VCaP (cell line): ENCODE results near the gene PSMB7.

ENCODE experiments used
- H3K27ac ChIP-seq: fragments of 450-650 bp; 2 replicates; pipeline ENCODE4 v1.5.1; 2017
- CTCF ChIP-seq: fragments of 450-650 bp; conservative IDR thresholded peaks from 2 replicates; pipeline ENCODE4 v1.5.1; 2017; ENCODE audit warnings: mild to moderate bottlenecking, moderate library complexity

PSMB7 gene

DNA sequence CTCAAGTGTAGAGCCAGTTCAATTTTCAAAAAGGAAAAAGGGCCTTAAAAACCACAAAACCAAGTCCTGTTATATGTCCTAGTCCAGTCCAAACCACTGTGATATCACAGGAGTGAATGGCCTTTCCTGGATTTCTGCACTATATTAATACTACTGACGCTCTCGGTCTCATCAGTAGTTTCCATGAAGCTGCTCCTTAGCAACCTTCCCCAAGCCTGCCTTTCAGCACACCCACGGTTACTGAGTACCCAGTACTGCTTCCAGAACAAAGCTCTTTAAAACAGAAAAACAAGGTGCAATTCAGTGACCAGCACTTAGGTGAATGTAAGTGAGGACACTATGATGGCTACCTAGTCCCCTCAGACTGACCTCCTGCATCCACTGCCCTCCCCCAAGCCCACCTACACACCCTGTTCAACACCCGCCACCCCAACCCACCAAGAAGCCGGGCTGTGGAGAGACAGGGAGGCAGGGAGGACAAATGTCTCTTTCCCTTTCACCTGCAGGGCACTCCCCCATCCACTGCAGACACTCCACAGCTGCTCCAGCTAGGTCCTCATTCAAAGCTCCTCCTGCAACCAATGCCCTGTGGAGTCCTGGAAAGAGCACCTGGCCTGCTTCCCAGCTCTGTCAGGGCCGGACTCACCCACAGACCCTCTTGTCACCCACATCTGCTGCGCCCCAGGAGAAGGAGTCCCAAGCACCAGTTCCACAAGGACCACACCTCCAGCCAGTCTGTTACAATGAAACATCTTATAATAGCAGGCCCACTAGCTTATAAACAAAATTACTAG is 25.9 kb downstream of the PSMB7 start:
- no peak for TF ChIP-seq CTCF
- no peak overlapping the region for H3K27ac ChIP-seq

- peak overlapping the region; percentile 45 for H3K27ac ChIP-seq
- TF ChIP-seq CTCF: no peak
Measured at GRCh38 chr9:124388275-124389048, 26.8 kb downstream of the PSMB7 start.

DNA sequence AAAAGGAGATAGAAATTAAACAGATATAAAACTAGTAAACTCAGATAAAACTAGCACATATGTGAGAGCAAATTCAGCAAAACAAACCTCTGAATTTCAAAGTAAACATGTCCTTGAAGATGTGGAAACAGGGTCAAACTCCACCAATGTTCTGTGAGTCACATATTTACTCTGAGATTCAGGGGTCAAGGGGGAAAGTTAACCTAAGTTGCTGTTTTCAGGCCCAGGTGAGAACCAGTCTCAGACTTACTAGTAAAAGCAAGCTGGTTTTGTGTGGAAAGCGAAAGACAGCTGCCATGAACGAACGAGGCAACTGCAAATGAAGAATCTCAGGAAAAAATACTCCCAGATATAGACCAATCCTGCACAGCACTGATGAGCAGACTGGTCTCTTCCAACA is 29.0 kb downstream of the PSMB7 start:
- H3K27ac ChIP-seq: peak overlapping the region; percentile 54
- no peak for TF ChIP-seq CTCF

DNA sequence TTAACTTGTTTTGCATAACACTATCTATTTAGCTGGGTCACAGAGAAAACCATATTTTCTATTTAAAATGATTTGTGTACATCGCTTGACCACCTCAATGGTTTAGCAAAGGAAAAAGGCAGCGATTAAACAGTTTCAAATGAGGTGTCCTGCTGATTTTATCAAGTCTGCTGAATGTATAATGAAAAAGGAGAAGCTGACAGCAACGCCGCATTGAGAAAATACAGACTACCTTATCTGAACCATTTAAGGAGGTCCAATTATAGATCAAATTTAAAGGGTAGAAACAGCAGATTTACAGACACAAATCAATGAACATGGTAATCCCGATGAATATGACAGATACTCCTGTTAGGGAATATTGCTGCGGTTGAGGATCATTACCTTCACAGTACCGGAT is 29.6 kb downstream of the PSMB7 start:
- peak overlapping the region; percentile 54 for H3K27ac ChIP-seq
- TF ChIP-seq CTCF: no peak

GRCh38 chr9:124384846-124385245 is 30.4 kb downstream of the PSMB7 start:
- H3K27ac ChIP-seq: peak overlapping the region; percentile 54
- no peak for TF ChIP-seq CTCF

DNA sequence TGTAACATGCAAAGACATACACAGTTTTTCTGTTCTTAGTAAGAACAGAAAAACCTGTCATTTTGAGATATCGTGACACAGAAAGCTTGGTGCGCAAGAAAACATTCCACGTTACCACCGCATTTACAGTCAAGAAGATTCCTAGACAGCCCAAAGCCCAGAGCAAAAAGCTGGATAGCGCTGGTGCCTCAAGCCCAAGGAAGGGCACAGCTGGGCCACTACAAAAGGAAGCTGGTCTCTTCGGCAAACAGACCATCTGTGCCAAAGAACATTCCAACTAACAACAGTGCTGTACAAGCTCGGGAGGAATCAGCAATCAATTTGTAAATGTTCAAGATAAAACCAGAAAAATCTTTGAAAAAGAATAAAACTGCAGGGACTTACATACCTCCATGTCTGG is 31.0 kb downstream of the PSMB7 start:
- peak overlapping the region; percentile 54 for H3K27ac ChIP-seq
- TF ChIP-seq CTCF: no peak

GRCh38 chr9:124381170-124381945 is 33.9 kb downstream of the PSMB7 start:
- no peak for TF ChIP-seq CTCF
- H3K27ac ChIP-seq: no peak overlapping the region
